Epithelial cell of prostate (primary cell): ENCODE results near the gene SMG6.

Source experiments
- DNase-seq: peaks from one replicate; pipeline ENCODE4 v3.0.0-alpha.2; 2011; ENCODE audit warnings: low read depth, low spot score
- H3K27ac ChIP-seq: fragments of 450-650 bp; 2 replicates; pipeline ENCODE4 v1.5.1; 2017; ENCODE audit warnings: mild to moderate bottlenecking

The SMG6 gene

GRCh38 chr17:2089021-2089422 is 214.6 kb downstream of the SMG6 start:
- H3K27ac ChIP-seq = no peak overlapping the region
- DNase-seq = no peak

DNA sequence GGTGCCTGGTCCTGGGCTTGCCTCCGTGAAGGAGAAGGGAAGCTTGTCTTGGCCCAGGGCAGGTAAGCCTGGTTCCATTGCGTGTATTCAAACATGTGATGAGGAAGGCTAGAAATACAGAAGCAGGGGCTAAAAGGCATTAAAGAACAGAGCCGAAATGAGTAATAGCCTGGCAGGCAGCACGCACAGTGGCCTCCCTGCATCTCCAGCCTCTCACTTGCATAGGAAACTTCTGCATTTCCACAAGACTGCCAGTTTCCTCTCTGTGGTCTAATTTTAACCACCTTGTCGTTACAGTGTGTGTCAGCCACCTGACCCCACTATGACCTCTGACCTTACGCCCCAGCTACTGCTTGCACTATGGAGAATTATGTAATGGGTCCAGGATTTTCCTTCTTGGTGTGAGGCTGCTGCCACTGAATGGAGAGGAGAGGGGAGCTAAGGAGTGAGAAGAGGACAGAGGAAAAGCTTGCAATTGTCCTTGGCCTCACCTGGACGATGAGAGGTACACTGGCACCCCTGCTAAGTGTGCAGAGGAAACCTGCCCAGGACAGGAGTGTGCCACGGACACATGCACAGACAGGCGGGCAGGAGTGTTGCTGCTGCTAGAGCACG is 215.9 kb downstream of the SMG6 start:
- no peak for DNase-seq
- H3K27ac ChIP-seq = no peak overlapping the region

DNA sequence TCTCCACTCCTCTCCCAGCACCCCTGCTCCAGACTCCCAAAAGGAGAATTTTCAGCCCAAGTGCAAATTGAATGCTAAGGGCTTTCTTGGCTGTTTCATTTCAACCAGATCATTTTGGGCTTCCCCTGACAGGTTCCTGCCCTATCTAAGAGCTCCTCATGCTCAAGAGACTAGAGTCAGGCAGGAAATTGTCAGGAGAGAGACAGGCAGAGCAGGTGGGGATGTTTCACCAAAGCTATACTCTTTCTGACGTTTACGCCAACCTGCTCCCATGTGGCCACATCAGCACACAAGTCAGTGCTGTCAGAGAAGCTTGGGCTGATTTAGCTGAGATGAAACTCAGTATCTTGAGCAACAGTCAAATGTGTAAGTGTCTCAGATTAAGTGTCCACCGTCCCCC is 217.3 kb downstream of the SMG6 start:
- H3K27ac ChIP-seq = no peak overlapping the region

GRCh38 chr17:2085648-2085949 is 218.0 kb downstream of the SMG6 start:
- DNase-seq = no peak
- peak overlapping the region; percentile 65 for H3K27ac ChIP-seq

More for the DNA sequence above, 217.3 kb downstream of the SMG6 start:
- no peak for DNase-seq

GRCh38 chr17:2084766-2085647 is 218.6 kb downstream of the SMG6 start:
- DNase-seq = no peak
- H3K27ac ChIP-seq = peak overlapping the region; percentile 65

GRCh38 chr17:2084036-2084765 is 219.4 kb downstream of the SMG6 start:
- H3K27ac ChIP-seq = peak overlapping the region; percentile 65
- no peak for DNase-seq

GRCh38 chr17:2083613-2084035 is 220.0 kb downstream of the SMG6 start:
- no peak for DNase-seq
- peak overlapping the region; percentile 65 for H3K27ac ChIP-seq

DNA sequence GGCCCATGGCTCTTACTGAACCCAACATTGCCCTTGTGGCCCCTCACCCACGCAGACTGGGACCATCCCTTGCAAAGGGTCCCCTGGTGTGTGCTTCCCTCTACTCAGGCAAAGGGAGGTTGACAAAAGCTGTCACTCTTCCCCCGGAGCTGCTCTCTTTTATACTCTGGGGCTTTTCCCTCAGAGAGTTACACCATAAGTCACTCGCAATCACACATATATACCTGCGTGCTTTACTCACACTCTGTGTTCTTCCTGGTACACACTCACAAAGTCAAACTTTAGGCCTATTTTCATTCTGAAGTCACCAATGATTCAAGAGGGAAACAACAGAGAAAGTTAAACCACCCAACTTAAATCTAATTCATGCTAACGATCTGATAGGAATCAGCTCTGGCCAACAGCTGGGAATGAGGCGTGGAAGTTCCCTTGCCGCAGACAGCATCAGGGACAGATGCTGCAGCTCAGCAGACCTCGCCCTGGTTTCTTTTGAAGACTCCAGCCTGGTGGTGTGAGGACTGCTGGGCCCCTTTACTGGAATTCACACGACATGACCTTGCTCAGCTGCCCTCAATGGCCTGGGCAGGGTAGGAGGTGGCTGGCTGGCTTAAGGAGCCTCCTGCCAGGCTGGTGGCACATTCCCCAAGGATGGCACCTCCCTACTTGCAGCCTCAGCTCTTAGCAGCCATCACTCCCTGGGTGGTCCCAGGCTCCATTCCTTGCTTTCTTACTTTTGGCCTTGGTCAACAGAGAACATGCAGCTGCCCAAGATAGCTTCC is 221.4 kb downstream of the SMG6 start:
- DNase-seq = no peak
- H3K27ac ChIP-seq = peak overlapping the region; percentile 63

DNA sequence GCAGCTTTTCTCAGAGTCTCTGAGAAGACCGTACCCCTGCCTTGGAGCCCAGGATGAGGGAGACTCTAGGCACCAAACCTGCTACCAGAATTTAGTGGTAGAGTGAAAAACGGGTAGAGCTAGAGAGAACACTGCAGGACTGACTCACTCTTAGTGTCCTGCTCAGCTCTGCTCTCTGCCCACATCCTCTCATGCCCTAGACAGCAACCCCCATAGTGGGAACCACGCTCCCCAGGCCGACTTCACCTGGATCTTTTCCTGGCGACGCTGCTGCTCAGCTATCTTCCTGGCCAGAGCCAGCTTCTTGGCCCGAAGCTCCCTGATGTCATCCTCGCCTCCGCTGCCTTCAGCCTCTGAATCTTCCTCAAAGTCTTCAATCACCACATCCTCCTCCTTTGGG is 222.0 kb downstream of the SMG6 start:
- H3K27ac ChIP-seq = peak overlapping the region; percentile 63
- DNase-seq = no peak

DNA sequence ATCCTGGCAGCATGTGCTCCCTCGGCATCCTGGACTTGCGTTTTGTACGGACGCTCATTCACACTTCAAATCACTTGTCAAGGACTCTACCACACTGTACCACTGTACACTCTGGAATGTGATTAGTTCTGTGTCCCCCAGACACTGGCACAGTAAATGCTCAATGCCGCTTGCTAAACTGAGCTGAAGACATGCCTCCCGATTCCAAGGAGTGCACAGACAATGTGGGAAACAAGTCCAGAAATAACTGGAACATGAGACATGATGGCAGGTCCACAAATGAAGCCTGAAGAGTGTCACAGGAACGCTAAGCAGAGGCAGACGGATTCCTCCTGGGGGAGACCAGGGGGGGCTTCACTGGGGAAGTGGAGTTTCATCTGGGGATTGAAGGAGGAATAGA is 226.5 kb downstream of the SMG6 start:
- H3K27ac ChIP-seq = no peak overlapping the region
- DNase-seq = no peak

- no peak for DNase-seq
- H3K27ac ChIP-seq = no peak overlapping the region
These were observed 227.2 kb downstream of the SMG6 start for GRCh38 chr17:2076087-2076984.

GRCh38 chr17:2075336-2076086 is 228.1 kb downstream of the SMG6 start:
- no peak for DNase-seq
- H3K27ac ChIP-seq = no peak overlapping the region

DNA sequence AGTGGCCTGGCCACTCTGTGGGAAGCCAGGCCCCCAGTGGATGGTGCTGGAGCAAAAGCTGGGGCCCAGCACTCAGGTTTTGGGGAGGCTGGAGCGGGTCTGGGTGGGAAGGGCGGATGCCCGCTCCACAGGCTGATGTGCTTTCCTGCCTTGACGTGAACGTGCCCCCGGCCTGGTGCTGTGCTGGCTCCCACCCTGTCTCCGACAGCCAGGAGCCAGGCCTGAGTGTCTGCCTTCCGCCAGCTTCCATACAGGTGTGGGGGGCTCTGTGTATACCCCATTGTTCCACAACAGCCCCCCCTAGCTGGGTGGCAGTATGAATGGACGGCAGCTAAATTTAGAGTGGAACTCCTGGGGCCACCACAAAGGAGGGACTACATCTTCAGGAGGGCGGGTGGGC is 228.7 kb downstream of the SMG6 start:
- no peak overlapping the region for H3K27ac ChIP-seq
- DNase-seq = no peak

DNA sequence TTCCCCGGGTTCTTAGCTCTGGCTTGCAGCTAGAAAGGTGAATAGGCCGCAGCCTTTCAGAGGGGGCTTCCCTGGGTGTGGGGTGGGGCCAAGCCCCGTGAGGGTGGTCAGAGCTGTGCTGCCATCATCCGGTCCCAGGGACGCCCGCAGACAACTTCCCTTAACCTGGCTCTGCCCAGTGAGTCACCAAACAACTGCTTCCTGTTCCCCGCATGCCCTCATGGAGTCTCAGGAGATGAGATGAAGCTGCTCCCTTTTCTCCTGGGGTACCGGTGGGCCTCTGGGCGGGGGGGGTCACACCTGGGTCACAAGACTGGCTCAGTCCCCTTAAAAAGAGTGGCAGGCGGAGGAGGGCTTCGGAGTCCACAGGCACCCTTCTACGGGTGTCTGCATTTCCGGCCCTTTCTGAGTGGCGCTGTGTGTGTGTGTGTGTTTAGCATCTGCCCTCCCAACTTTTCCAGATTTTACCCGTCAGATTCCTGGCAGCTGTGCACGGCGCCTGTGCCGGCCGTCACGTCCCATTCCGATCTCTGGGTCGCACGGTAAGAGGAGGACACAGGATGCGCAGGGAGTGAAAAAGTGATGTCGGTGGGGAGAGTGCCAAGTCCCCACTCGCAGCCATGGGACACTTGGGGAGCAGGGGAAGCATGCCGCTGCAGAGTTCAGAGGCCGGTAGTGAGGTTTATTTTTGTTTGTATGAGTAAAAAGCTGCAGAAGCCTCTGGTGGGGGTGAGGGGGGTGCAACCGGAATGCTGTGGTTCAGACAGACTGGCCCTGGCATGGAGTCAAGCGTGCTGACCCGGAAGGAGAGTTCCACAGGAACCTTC is 231.9 kb downstream of the SMG6 start:
- no peak for DNase-seq
- no peak overlapping the region for H3K27ac ChIP-seq

DNA sequence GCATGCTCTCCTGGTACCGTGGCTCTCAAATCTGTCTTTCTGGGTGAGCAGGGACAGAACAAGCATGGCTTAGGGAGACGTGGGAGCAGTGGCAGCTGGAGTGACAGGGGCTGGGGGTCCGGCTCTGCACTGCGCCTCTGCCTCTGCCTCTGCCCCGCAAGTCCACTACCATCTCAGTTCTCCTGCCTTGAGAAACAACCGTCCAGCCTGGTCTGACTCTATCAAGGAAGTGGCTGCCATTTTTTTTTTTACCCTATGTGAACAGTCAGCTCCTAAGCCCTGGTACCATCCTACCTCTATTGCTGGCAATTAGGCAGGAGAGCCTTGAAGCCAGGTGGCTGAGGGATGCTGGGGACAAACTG is 232.6 kb downstream of the SMG6 start:
- DNase-seq = no peak
- H3K27ac ChIP-seq = no peak overlapping the region

DNA sequence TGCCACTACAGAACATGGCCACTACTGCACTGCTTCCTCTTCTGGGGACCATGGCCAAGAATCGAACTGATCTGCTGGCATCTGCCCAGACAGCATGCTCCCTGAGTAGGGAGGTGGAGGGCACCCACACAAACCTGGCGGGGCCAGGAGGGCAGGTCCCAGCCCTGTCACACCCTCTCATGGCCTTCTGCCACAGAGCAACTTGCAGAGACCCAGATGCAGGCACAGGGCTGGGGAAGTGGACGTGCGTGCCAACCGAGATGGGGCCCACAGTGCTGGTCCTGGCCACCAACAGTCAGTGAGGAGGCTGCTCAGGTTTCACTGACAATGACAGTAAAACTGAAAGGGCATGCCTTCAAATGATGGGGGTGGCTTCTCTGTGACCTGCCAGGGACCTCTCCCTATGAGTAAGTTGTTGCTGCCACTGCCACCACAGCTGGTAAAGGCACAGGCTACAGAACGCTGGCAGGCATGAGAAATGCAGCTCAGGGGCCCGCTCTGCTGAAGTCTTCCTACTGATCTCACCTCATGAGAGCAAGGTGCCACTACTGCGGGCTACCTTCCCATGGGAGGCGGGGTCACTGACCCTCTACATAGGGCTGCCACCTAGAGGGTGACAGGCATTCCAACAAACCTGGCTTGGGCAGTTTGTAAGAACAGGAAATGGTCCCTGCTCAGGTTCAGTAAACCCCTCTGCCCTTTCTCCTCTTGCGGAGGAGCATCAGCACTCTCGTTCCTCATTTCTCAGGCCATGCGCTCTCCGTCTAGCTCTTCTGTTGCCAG is 233.2 kb downstream of the SMG6 start:
- DNase-seq = no peak
- no peak overlapping the region for H3K27ac ChIP-seq

DNA sequence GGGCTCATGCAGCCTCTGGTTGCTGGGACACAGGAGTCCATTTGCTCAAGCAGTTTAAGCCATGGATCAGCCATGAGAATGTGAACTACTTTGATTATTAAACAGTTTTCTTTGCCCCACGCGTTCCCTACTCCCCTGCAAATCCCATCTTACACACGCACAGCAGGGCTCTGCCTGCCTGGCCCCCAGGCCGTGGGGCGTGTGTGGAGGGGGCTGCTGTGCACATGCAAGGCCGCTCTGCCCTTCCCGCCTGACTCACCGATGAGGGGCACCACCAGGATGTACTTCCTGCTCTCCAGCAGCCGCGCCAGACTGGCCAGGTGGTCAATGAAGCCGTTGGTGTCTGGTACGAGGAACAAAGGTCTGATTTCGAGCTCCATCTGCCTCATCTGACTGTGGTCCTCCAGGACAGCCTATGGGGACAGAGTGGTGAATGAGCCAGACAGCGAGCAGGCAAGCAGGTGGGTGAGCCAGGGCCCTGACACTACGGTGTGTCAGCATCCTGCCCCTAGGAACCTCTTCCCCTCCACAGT is 235.0 kb downstream of the SMG6 start:
- DNase-seq = no peak
- peak overlapping the region; percentile 36 for H3K27ac ChIP-seq
